Posterior cingulate gyrus (tissue), 11 donors: ENCODE measurements around the gene DOCK2.
"Not testable (repeated sequence)": the region's sequence is repeated elsewhere in the genome, so short reads cannot be mapped to it uniquely, and the experiment has no call there.

Source experiments
- DNase-seq, 10 donors: peaks; one replicate each; pipeline versions ENCODE4 v3.0.0 to v3.0.0-alpha.2; 2020 to 2021; ENCODE audit warnings: mixed read lengths in 3 of 10
- intact Hi-C: fragments of 100-400 bp; cut with DNase I; formaldehyde crosslinking; loops from one replicate; pipeline ENCODE4 v1.15.1; 2023

DOCK2 gene

DNA sequence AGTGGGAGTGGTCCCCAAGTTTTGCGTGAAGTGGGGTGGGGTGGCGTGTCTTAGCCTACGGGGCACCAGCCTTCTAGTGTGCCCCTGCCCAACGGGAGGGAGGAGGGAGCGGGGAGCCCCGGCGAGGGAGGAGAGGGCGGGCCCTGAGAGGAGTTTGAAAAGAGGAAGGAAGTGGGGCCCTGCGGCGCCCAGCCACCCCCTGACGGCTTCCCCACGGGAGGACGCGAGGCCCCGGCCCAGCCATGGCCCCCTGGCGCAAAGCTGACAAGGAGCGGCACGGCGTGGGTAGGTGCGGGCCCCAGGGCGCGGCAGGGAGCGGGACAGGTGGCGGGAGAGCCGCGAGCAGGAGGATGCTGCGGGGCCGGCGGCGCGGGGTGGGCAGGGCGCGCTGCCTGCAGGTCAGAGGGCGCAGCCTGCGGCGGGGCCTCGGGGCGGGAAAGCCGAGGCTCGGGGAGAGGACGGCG, at the start of gene DOCK2:
DOCK2 (plus strand) TSS at position 191 of the 464 bp plus-strand sequence; CDS start at position 243, 52 bp downstream.
- intact Hi-C loops, result no loop called here
- DNase-seq, result peak in 4 of 10 donors; percentile 13 to 84 (median 20)

DNA sequence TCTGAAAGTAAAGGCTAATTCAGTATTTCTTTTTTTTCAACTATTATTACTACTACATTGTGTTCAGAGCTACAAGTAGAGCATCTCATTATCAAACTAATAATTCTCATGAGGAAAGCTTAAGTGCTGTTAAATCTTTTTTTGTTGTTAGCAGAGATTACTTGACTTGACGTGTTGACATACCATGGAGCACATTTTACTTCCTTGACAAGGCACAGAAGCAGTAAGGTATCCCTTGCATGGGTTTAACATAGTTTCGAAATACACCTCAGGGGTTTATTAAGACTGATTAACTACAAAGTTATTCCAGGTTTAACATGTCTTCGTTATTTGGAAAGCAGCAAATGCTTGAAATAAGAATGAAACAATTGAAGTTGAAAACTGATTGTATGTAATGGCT, 46.5 kb upstream of the DOCK2 start:
- no peak for DNase-seq
- intact Hi-C loops, result no loop called here

DNA sequence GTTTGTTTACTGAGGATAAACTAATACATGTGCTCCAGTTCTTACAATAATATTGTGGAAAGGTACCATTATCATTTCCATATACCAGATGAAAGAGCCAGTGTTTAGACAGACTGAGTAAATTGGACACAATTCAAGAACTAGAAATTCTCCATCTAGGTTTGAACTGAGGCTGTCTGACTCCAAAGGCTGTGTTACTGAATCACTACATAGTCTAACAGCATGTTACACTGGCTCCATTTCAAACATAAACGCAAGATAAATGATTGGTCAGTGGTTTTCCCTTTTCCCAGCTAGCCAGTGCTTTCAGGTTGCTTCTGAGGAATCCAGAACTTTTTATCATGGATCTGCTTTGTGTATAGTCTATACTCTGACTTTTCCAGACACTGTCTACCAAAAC, 45.4 kb upstream of the DOCK2 start:
- intact Hi-C loops, result no loop called here
- no peak for DNase-seq

DNA sequence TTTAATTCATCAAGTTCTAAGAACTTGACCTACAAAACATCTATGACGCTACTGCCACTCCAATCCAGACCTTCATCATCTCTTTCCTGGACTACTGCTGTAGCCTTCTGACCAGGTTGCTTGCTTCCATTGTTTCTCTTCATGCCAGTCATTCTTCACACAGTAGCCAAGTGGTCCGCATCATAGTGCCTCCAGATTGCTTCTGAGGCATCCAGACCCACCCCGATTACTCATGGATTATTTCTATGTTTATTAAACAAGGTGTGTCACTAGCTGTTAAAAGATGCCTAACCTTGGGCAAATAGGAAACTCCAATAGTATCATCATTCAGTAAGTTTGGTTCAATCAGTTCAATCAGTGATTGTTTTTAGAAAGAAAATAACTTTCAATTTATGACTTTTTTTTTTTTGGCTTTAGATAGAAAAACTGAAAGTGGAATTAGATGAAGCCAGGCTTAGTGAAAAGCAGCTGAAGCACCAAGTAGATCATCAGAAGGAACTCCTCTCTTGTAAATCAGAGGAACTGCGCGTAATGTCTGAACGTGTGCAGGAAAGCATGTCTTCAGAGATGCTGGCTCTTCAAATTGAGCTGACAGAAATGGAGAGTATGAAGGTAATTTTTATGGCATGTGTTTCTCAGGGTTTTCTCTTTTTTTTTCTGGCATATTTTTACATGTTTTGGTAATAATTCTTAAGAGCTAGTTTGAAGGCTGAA, 44.0 kb upstream of the DOCK2 start:
- intact Hi-C loops, result no loop called here
- no peak for DNase-seq

DNA sequence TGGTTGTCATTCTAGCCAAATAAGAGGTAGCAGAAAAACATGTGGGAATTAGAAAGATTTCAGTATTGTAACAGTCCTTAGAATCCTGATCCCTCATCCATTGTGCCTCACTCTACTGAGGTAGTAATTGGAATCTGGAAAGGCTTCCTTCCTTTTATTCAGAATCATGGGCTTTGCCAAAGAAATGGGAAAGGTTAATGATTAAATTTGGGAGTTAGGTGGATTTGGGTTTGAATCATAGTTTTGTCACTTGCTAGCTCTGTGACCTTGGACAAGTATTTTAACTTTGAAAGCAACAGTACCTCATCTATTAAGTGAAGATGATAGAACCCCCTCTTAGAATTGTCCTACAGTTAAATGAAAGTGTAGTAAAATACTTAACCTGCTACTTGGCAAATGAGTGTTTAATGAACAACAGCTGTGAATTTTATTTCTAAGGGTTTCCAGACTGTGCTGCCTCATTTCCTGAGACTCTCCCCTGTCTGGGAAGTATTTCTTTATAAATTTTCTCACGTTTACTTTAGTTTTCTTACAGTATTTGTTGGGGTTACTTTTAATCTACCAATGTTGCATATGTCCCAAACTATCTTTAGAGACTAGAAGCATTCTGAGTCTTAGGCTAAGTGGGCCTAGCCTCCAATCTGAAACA, 41.8 kb upstream of the DOCK2 start:
- no peak for DNase-seq
- intact Hi-C loops, result no loop called here

DNA sequence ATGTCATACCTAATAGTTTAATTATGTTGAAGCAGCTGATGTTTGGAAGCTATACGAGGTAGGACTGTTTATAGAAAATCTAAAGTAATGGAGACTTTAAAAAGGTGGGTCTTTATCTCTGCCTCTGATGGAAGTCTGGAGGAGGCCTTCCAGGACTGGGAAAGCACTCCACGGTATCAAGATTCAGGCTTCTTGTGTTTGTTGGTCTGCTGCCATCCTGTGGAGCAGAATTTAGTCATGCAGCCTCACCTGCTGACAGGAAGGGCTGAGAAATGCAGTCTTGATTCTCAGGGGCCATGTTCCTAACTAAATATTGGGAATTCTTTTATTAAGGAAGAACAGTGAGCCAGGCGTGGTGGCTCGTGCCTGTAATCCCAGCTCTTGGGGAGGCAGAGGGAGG, 37.6 kb upstream of the DOCK2 start:
- DNase-seq, result no peak
- intact Hi-C loops, result no loop called here

DNA sequence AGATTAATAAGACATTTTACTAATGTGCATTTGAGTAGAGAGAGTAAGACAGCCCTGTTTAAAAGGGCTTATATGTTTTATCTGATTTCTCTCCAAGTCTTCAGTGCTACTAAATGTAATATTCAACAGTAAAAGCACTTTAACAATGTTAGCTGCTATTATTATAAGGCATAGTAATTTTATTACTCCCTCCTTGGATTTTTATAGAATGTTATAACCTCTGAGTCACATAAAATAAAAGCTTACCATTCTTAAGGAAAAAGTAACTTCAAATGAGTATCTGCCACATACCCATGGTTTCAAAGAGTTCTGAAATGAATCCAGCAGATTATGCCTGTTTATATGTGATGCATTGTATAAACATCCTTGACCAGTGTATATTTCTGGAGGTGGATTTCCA, 34.5 kb upstream of the DOCK2 start:
- intact Hi-C loops, result no loop called here
- no peak for DNase-seq

DNA sequence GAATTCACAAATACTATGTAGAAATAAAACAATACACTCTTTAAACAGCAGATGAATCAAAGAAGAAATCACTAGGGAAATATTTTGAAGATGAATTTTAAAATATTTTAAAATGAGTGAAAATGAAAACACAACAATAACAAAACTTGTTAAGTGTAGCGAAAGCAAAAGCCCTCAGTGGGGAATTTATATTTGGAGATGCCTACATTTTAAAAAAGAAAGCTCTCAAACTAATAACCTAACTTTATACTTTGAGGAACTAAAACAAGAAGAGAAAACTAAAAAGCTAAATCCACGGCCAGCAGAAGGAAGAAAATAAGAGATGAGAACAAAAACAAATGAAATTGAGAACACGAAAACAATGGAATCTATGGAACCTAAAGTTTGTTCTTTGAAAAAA, 30.8 kb upstream of the DOCK2 start:
- DNase-seq, result no peak
- intact Hi-C loops, result no loop called here

DNA sequence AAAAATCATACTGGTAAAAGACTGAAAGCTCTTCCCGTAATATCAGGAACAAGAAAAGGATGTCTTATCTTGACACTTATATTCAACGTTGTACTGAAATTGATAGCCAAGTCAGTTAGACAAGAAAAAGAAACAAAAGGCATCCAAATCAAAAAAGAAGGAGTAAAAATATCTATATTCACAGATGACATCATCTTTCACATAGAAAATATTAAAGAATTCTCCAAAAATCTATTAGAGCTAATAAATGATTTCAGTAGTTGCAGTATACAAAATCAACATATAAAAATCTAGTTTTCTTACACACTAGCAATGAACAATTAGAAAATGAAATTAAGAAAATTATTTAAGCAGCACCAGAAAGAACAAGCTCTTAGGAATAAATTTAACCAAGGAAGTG, 29.2 kb upstream of the DOCK2 start:
- intact Hi-C loops, result no loop called here
- no peak for DNase-seq

DNA sequence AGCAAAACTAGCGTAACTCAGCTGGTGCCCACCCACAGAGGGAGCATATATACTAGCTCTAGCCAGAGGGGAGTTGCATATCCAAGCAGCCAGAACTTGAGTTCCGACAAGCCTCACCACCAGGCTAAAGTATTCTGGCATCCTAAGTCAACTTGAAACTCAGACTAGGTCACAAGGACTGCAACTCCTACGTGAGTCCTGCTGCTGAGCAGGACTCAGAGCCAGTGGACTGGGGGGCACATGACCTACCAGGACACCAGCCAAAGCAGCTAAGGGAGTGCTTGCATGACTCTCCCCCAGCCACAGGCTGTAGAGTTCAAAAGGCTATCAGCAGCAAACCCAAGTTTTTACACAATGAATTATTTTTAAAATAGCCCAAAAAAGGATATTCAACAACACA, 27.4 kb upstream of the DOCK2 start:
- no peak for DNase-seq
- intact Hi-C loops, result no loop called here

DNA sequence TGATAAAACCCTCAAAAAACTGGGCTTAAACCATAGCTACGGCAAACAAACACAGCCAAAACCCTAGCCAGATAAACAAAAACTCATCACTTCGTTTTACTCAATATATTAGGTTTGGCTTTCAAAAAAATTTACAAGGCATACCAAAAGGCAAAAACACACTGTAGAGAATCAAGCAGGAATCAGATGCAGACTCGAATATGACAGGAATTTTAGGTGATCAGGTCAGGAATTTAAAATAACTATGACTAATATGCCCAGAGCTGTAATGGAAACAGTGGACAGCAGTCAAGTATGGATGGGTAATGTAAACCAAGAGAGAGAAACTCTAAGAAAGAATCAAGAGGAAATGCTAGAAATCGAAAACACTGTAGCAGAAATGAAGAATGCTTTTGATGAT, 26.5 kb upstream of the DOCK2 start:
- no peak for DNase-seq
- intact Hi-C loops, result no loop called here

DNA sequence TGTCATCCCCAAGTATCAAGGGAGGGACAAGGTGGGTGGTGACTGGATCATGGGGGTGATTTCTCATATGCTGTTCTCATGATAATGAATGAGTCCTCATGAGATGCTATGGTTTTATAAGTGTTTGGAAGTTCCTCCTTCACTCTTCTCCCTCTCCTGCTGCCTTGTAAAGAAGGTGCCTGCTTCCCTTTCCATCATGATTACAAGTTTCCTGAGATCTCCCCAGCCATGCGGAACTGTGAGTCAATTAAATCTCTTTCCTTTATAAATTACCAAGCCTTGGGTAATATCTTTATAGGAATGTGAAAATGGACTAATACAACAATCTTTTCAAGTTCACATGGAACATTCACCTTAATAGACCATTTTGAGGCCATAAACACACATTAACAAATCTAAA, 21.5 kb upstream of the DOCK2 start:
- intact Hi-C loops, result no loop called here
- no peak for DNase-seq

DNA sequence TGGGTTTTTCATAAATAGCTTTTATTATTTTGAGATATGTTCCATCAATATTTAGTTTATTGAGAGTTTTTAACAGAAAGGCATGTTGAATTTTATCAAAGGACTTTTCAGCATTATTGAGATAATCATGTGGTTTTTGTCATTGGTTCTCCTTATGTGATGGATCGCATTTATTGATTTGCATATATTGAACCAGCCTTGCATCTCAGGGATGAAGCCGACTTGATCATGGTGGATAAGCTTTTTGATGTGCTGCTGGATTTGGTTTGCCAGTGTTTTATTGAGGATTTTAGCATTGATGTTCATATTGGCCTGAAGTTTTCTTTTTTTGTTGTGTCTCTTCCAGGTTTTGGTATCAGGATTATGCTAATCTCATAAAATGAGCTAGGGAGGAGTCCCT, 12.8 kb upstream of the DOCK2 start:
- intact Hi-C loops, DNase-seq: not testable (repeated sequence)

DNA sequence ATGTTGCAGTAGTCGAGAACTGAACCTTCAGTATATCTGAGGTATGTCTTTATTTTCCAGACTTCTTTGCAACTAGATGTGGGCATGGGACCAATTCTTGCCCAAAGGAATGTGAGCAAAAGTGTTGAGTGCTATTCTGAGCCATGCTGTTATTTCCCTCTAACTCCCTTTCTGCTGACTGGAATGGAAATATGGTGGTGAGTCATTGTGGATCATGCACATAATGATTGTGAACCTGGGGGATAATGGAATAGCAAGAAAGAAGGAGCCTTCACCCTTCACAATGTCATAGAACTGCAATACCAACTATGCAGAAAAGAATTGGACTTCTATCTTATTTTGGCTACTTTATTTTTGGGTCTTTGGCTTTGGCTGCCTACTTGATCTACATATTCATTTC, 10.3 kb upstream of the DOCK2 start:
- intact Hi-C loops, result no loop called here
- DNase-seq, result no peak

DNA sequence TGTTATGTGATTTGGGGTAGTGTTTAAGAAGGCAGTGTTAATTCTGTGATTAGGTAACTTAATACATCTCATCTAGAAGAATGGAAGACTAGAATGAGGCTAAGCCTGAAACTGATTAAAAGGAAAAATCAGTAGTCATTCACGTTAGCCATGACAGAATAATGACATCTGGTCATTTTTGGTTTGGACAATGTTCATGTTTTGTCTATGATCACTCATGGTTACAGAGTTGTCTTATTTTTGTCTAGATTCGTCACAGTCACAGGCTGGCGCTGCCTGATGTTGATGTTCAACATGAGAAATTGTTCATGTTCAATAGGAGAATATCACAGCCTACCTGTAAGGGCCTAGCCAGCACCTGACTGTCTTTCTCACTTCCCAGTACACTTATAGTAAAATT, 9.5 kb upstream of the DOCK2 start:
- intact Hi-C loops, result no loop called here
- DNase-seq, result no peak

DNA sequence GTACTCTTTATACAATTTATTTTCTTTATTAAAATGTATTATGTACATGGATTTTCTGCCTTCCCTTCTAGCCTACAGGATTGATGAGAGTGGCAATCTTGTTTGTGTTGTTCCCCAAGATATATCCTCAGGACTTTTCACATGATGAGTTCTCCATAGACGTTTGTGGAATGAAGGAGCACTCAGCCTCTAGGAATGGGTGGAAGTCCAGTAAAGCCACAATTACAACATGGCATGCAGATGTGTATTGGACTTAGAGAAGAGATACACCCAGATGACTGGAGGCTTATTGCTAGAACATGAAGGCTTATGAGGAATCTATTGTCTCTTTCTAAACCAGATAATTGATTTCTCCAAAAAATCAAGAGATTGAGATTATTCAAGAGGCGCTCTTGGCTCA, 8.2 kb upstream of the DOCK2 start:
- intact Hi-C loops, result no loop called here
- no peak for DNase-seq

DNA sequence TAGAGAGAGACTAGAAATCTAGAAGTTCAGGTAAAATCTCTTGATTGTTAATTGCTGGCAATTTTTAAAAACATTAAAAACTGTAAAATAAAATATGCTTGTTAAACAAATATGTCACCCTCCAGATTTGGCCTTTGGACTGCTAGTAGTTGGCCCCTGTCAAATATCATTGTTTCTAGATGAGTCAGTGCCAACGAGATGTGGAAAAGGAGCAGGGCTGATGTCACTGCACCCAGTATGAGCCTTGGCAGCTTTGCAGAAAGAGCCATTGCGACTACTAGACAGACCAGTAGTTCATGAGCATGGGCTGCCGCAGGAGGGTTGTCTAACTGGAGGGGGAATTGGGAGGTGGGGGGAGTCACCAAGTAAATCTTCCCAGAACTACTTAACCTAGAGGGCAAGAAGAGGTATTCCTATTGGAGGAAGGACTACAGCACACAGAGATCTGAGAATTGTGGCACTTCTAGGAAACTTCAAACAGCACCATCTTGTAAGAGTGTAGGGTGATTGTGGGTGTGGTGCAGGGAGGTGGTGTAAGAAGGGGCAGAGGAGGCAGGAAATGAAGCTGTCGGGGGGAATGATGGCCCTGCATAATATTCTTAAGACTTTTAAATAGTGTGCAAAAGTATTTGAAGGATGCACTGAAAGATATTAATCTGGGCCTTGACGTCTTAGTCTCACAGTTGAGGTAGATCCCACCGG, 7.1 kb upstream of the DOCK2 start:
- DNase-seq, result no peak
- intact Hi-C loops, result no loop called here

DNA sequence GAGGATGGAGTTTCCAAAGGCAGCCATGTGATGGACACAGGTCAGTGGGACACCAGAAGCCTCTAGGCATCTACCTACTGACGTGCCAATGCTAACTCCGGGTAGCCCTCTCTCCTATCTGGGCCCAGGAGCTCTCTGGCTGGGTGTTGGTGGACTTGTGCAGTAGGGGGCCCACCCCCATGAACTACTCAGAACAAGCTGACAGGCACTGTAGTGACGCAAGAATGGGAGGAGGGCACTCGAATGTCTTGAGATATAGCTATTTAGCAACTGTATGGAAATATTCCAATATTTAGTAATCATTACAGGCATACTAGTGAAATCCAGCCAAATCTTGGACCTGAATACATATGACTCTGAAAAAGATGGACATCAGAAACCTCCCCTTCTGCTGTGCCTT, 5.7 kb upstream of the DOCK2 start:
- intact Hi-C loops, result no loop called here
- peak in 1 of 10 donors; percentile 55 for DNase-seq

DNA sequence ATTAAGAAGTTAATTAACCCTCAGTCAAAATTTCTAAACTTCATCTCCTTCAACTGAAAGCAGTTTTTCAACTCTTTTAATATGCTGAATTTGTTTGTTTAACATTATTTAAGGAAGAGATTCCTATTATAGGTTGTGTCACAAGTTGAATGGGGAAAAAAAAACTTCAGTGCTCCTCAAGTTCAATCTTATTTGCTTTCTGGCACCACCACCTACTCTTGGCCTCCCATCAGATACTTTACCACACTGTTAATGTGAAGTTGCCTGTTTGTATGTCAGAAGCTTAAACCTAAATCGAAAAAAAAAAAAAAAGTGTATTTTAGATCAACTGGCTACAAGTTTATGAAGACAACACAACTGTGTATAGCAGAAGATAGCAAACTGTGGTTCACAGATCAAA, 4.1 kb upstream of the DOCK2 start:
- intact Hi-C loops, result no loop called here

DNA sequence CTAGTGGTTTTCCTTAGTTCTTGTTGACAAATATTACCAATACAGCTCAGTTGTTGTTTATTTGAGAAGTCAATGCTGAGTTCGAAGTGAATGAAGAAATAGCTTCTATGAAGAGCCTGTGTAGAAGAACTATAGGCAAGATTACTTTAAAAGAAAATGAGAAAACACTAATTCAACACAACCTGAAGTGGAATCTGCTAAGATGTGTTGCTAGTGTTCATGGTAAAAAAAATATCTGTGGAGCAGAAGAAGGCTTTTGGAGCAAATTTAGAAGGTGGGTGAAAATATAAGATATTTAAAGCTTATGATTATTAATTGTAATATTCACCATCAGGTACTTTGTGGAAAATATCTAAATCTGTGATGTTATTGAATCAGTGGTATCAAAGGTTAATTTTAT, 2.5 kb upstream of the DOCK2 start:
- no peak for DNase-seq
- intact Hi-C loops, result no loop called here

More for the DNA sequence above, 4.1 kb upstream of the DOCK2 start:
- no peak for DNase-seq

DNA sequence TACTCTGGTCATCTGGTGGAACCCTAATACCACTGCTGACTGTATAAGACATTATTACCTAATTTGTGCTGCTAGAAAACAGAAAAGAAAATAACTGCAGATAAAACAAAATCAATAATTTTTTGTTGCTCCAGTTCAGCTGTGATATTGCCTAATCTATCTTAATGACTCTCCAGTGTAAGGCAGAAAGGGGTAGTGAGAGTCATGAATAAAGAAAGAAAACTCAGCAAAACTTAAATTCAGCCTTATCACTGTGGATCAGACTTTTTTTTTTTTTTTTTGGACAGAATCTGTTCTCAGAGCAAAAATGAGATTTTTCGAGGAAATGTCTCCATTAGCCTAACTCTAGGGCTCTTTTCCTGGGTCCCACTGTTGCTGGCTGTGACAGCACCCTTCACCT, 1.1 kb upstream of the DOCK2 start:
- DNase-seq, result no peak
- intact Hi-C loops, result no loop called here
